Mucosa of rectum (tissue), 2 donors: ENCODE results near the gene CXXC5.

Experiments used
- H3K27ac ChIP-seq, 2 donors: one replicate each; pipeline ENCODE4 v1.7.0; 2013; ENCODE audit warnings: inconsistent platforms in 2 of 2, low read depth in 2 of 2, low read length in 2 of 2
- H3K27me3 ChIP-seq, 2 donors: one replicate each; pipeline ENCODE4 v1.7.0; 2013; ENCODE audit warnings: low read length in 2 of 2; ENCODE audit not compliant: control insufficient read depth in 2 of 2, insufficient read depth in 2 of 2
- H3K36me3 ChIP-seq, 2 donors: one replicate each; pipeline ENCODE4 v1.7.0; 2013; ENCODE audit warnings: low read length in 2 of 2; ENCODE audit not compliant: control insufficient read depth in 2 of 2, insufficient read depth in 2 of 2
- H3K4me1 ChIP-seq, 2 donors: one replicate each; pipeline ENCODE4 v1.7.0; 2013; ENCODE audit warnings: low read length in 2 of 2, mild to moderate bottlenecking in 1 of 2; ENCODE audit not compliant: control insufficient read depth in 2 of 2, insufficient read depth in 2 of 2
- H3K4me3 ChIP-seq, 2 donors: one replicate each; pipeline ENCODE4 v1.7.0; 2013; ENCODE audit warnings: low read length in 2 of 2
- H3K9ac ChIP-seq, 2 donors: one replicate each; pipeline ENCODE4 v1.7.0; 2013; ENCODE audit warnings: low read length in 2 of 2, low read depth in 1 of 2, mild to moderate bottlenecking in 1 of 2
- H3K9me3 ChIP-seq, 2 donors: one replicate each; pipeline ENCODE4 v1.7.0; 2013; ENCODE audit warnings: low read length in 2 of 2; ENCODE audit not compliant: control insufficient read depth in 2 of 2
- donor health status: healthy.
- donor health status: Normal muscosa, but diverticular disease.

The CXXC5 gene

DNA sequence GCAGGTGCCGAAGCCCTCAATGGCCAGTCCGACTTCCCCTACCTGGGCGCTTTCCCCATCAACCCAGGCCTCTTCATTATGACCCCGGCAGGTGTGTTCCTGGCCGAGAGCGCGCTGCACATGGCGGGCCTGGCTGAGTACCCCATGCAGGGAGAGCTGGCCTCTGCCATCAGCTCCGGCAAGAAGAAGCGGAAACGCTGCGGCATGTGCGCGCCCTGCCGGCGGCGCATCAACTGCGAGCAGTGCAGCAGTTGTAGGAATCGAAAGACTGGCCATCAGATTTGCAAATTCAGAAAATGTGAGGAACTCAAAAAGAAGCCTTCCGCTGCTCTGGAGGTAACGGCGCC is 32.9 kb downstream of the CXXC5 start:
- Histone ChIP-seq H3K27me3 (no peaks in the 10 kb centered on the region), H3K9ac (no peak overlapping the region), H3K4me1 (peaks cover 0 to 3% of the 10 kb centered on the region in 2 donors), H3K27ac (no peak overlapping the region), H3K9me3 (no peaks in the 10 kb centered on the region), H3K36me3 (peaks cover 25 to 27% of the 10 kb centered on the region in 2 donors), H3K4me3 (no peak overlapping the region)

DNA sequence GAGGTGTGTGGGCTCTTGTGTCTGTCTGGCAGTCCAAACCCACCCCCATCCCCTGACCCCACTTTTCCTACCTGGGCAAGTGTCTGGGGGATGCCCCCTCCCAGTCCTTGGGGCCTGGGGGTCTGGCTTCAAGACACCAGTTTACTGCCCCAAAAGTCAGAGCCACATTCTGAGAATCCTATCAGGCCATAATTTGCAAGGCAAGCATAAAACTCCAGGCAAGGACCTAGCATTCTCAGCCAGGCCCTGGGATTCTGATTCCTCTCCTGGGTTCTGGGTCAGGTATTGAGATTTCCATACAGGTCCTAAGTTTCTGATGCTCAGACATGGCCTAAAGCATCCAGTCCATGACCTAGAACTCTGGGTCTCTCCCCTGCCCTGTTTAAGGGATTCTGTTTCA is 33.3 kb downstream of the CXXC5 start:
- peaks cover 0 to 3% of the 10 kb centered on the region in 2 donors for H3K4me1 ChIP-seq
- no peak overlapping the region for H3K27ac ChIP-seq
- H3K9me3 ChIP-seq, result no peaks in the 10 kb centered on the region
- H3K9ac ChIP-seq, result no peak overlapping the region
- H3K27me3 ChIP-seq, result no peaks in the 10 kb centered on the region
- no peak overlapping the region for H3K4me3 ChIP-seq
- peaks cover 25 to 27% of the 10 kb centered on the region in 2 donors for H3K36me3 ChIP-seq

DNA sequence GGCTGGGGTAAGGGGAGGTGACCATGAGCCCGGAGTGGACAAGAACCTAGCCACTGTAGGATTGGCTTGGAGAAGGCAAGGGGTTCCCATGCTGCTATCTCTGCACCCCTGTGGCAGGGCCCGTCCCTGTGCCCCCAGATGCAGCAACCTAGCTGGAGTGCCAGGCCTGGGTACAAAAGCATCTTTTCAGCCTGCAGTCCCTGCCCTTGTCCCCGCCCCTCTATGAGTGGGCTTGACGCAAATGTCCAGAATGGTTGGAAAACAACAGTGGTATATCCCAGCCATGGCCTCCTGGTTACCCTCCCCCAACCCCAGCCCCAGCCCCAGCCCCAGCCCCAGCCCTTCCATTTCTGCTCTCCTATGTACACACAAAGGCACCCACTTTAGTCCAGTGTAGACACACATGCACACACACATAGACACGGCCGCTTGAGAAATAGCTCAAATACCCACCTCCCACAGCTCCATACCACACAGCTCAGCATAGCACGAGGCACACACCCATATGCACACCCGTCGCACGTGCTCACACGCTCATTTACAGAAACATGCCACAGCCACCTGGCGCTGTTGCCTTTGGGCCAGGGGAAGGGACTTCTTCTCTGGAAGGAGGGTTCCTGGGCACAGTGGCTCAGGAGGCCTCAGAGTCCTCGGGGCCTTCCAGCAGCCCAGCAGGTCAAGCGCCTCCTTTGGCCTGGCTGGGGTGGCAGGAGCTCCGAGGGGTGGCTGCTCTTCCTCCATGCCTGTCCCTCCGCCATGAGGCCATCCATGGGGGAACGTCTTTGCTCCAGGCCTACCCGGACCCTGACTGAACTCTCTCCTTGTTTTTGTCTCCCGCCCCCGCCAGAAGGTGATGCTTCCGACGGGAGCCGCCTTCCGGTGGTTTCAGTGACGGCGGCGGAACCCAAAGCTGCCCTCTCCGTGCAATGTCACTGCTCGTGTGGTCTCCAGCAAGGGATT is 34.1 kb downstream of the CXXC5 start:
- no peak overlapping the region for H3K9ac ChIP-seq
- H3K36me3 ChIP-seq, result peaks cover 25 to 27% of the 10 kb centered on the region in 2 donors
- no peak overlapping the region for H3K4me3 ChIP-seq
- H3K9me3 ChIP-seq, result no peaks in the 10 kb centered on the region
- H3K27ac ChIP-seq, result no peak overlapping the region
- no peaks in the 10 kb centered on the region for H3K27me3 ChIP-seq
- H3K4me1 ChIP-seq, result peaks cover 0 to 2% of the 10 kb centered on the region in 2 donors

DNA sequence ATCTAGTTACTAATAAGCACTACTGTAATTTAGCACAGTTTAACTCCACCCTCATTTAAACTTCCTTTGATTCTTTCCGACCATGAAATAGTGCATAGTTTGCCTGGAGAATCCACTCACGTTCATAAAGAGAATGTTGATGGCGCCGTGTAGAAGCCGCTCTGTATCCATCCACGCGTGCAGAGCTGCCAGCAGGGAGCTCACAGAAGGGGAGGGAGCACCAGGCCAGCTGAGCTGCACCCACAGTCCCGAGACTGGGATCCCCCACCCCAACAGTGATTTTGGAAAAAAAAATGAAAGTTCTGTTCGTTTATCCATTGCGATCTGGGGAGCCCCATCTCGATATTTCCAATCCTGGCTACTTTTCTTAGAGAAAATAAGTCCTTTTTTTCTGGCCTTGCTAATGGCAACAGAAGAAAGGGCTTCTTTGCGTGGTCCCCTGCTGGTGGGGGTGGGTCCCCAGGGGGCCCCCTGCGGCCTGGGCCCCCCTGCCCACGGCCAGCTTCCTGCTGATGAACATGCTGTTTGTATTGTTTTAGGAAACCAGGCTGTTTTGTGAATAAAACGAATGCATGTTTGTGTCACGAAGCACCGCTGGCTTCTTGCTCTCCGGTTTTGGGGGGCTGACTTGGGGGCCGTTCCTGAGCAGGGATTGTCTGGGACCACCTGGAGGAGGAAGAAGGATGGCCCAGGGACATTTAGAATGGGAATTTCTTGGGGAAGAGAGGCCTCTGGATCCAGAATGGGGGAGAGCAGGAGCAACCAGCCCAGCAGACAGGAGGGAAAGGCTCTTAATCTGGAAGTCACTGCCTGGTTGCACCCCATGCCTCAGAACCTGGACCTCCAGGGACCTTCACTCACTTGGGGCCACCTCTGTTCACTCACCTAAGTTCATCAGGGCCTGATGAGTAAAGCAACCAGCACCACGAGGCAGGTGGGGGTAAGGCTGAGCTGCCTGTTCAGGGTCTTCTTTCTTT is 35.4 kb downstream of the CXXC5 start:
- no peak overlapping the region for H3K9ac ChIP-seq
- H3K36me3 ChIP-seq, result peaks cover 25 to 27% of the 10 kb centered on the region in 2 donors
- no peak overlapping the region for H3K4me3 ChIP-seq

DNA sequence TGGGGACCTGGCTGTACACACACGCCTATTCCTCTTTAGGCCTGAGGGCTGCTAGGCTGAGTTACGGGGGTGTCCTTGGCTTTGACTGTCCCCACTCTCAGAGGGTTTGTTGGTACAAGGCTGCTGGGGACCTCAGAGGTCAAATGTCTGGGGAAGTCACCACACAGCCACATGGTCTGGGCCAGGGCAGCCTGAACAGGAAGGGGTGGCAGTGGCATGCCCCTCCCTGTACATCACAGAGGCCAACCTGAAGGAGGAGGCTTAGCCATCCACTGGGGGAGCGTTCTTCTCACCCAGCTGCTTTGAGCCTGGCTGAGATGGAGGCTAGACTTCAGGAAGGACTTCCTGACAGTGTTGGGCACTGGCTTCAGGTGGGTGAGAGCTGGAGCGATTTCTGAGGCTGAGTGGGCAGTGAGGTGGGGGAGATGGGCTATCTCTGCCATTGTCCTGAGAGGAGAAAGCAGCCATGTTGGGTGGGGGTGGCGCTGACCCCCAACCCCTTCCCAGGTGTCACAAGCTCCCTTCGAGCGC is 36.3 kb downstream of the CXXC5 start:
- peaks cover 25 to 27% of the 10 kb centered on the region in 2 donors for H3K36me3 ChIP-seq
- no peak overlapping the region for H3K27ac ChIP-seq
- H3K4me1 ChIP-seq, result peaks cover 1 to 7% of the 10 kb centered on the region in 2 donors
- no peak overlapping the region for H3K9ac ChIP-seq
- H3K4me3 ChIP-seq, result no peak overlapping the region
- no peaks in the 10 kb centered on the region for H3K27me3 ChIP-seq
- H3K9me3 ChIP-seq, result no peaks in the 10 kb centered on the region

More for the DNA sequence above, 35.4 kb downstream of the CXXC5 start:
- H3K4me1 ChIP-seq, result peaks cover 0 to 2% of the 10 kb centered on the region in 2 donors
- H3K27ac ChIP-seq, result no peak overlapping the region
- no peaks in the 10 kb centered on the region for H3K9me3 ChIP-seq
- H3K27me3 ChIP-seq, result no peaks in the 10 kb centered on the region

DNA sequence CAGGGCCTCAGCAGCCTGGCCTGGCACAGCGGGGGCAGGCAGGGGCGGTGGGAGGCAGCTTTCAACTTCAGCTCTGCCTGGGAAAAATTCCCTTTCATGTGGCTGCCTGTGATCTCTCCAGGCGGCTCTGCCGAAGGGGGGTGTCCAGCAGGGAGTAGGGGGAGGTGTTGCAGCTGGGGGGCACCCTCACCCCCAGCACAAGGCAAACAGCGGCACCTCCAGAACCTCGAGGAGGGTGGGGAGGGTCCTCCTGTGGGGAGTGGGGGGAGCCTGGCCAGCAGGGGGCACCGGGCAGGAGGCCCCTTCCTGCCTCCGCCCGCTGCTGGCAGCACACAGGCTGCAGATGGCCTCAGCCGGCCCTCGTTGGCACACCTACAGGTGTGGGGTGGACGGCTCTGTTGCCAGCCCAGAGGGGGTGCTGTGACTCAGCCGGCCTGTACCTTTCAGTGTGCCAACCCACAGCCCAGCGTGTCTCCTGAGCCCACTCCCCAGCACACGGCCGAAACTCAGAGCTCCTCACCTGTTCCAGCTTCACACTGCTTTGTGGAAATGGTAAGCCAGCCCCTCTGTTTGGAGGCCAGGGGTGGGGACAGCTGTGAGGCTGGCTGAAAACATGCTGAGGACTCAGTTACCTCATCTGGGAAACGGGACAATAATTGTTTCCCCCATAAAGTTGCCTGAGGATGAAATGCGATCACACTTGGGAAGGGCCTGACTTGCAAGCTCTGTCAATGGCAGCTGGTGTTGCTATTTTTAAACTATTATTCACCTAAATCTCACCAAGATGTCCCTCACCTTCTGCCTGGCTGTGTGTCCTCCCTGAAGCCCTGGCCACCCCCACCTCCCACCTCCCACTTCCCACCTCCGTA is 37.0 kb downstream of the CXXC5 start:
- peaks cover 25 to 27% of the 10 kb centered on the region in 2 donors for H3K36me3 ChIP-seq
- no peak overlapping the region for H3K9ac ChIP-seq
- H3K4me1 ChIP-seq, result peaks cover 8 to 14% of the 10 kb centered on the region in 2 donors
- no peak overlapping the region for H3K27ac ChIP-seq
- no peaks in the 10 kb centered on the region for H3K9me3 ChIP-seq
- no peak overlapping the region for H3K4me3 ChIP-seq
- H3K27me3 ChIP-seq, result no peaks in the 10 kb centered on the region

DNA sequence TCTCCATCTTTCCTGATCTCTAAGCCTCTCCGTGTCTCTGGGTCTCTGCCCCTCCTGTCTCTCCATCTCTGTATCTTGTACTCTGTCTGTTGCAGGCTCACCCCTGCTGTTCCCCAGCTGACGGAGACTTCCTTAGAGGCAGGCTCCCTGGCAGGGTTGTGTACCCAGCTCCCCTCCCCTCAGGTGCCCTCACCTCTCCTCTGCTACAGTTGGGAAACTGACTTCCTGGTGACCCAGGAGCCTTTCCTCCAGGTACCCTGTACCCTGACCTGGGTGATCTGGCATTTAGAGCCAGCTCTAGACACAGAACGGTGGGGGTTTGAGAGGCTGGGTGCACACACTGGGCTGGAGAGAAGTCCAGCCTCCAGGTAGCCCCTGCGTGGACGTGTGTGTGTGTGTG is 37.7 kb downstream of the CXXC5 start:
- Histone ChIP-seq H3K4me3 (no peak overlapping the region), H3K9ac (no peak overlapping the region), H3K36me3 (peaks cover 24% of the 10 kb centered on the region in 2 donors), H3K9me3 (no peaks in the 10 kb centered on the region), H3K27ac (no peak overlapping the region), H3K27me3 (no peaks in the 10 kb centered on the region), H3K4me1 (peaks cover 8 to 17% of the 10 kb centered on the region in 2 donors)

DNA sequence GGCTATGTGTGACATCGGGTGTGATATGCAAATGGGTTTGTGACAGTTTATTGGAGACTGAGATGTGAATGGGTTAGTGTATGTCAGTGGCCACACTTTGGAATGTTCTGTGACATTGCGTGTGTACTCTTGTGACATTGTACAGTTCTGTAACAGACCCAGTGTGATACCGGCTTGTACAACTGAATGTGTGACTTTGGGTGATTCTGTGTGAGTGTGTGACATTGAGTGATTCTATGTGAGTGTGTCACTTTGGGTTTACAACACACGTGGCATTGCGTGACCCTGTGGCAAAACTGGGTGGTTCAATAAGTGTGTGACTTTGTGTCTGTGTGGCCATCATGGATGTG is 38.2 kb downstream of the CXXC5 start:
- H3K36me3 ChIP-seq, result peaks cover 20% of the 10 kb centered on the region in 2 donors
- no peak overlapping the region for H3K27ac ChIP-seq
- no peaks in the 10 kb centered on the region for H3K9me3 ChIP-seq
- peaks cover 8 to 17% of the 10 kb centered on the region in 2 donors for H3K4me1 ChIP-seq
- no peaks in the 10 kb centered on the region for H3K27me3 ChIP-seq
- H3K9ac ChIP-seq, result no peak overlapping the region
- H3K4me3 ChIP-seq, result no peak overlapping the region

DNA sequence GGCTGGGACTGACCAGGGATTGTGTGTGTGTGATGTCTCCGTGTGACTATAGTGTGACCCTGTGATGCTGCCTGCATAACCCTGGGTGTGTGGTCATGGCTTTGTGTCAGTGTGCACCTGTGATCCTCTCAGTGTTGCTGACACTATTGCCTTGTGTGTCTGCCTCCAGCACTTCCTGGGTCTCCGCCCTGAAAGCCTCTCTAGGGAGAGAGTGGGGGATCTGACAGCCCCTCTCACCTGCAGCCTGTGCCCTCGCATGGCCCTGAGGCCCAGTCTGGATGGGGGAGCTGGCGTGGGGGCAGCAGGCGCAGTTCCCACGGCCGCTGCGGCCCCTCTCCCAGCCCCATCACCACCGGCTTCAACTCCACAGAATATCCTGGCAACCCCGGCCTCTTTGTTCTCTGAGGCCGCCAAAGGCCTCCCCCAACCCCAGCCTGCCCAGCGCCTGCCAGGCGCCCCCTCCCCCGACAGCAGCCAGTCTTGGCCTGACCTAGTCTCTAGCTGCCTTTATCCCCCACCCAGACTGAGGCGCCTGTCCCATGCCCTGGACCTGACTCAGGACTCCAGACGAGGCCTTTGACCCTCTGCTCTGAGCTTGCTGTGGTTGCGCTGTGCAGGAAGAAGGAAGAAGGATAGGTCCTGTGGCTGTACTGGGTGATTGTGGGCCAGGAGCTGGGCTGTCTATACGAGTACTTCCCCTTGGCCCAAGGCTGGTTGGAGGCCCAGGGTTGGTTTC is 38.7 kb downstream of the CXXC5 start:
- Histone ChIP-seq H3K27ac (no peak overlapping the region), H3K4me3 (no peak overlapping the region), H3K9me3 (no peaks in the 10 kb centered on the region), H3K9ac (no peak overlapping the region), H3K27me3 (no peaks in the 10 kb centered on the region), H3K36me3 (peaks cover 14 to 16% of the 10 kb centered on the region in 2 donors), H3K4me1 (peaks cover 8 to 17% of the 10 kb centered on the region in 2 donors)
